Stimulated activated CD8-positive, alpha-beta memory T cell treated with anti-CD3 and anti-CD28 coated beads, Interleukin-4, amount 100 ng/mL, for 4 hours (primary cell): ENCODE results near the gene ASAP3.
"Not testable (repeated sequence)": the region's sequence is repeated elsewhere in the genome, so short reads cannot be mapped to it uniquely, and the experiment has no call there.

ENCODE experiments used
- DNase-seq, 2 donors: peaks; one replicate each; pipeline ENCODE4 v3.0.0-alpha.2; 2020; ENCODE audit warnings: low read depth in 2 of 2, low spot score in 1 of 2

Gene ASAP3

GRCh38 chr1:23515905-23516304 lies 31.9 kb upstream of the ASAP3 start:
- DNase-seq, result no peak

- DNase-seq, result no peak
Measured at GRCh38 chr1:23514111-23514679, 30.2 kb upstream of the ASAP3 start.

GRCh38 chr1:23509896-23510295 lies 25.9 kb upstream of the ASAP3 start:
- DNase-seq, result no peak

DNA sequence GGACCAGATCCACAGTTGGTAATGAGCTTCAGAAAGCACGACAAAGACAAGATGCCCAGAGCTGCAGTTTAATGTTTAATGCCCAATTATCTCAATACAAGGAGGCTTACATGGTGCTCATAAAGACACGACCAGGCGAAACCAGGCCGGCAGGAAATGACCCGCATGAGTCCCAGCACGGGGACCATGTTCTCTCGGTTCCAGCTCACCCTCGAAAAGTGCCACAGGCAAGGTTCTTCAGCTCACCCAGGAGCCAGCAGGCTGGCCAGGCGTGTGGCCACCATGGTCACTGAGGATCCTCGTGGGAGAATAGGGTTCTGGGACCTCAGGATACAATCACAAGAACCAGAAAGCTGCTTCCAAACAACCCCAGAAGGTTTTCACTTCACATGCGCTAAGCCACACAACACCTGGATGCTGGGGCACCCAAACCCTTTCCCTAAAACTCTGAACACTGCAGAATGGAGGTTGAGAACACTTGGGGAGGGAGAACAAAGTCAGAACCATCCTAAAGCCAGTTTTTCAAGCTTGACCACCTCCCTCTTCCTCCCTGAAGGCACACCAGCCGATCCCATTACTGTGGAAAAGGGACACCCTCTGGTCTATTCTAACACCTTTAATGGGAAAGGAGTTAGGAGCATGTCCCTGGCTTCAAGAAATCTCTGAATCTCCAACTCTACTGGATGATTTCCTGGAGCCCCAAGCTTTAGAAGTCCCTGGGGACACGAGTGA lies 22.6 kb upstream of the ASAP3 start:
- no peak for DNase-seq

- no peak for DNase-seq
Measured at GRCh38 chr1:23505851-23506250, 21.9 kb upstream of the ASAP3 start.

GRCh38 chr1:23504156-23504555 lies 20.2 kb upstream of the ASAP3 start:
- DNase-seq, result not testable (repeated sequence)

GRCh38 chr1:23502951-23503350 lies 19.0 kb upstream of the ASAP3 start:
- DNase-seq, result no peak

DNA sequence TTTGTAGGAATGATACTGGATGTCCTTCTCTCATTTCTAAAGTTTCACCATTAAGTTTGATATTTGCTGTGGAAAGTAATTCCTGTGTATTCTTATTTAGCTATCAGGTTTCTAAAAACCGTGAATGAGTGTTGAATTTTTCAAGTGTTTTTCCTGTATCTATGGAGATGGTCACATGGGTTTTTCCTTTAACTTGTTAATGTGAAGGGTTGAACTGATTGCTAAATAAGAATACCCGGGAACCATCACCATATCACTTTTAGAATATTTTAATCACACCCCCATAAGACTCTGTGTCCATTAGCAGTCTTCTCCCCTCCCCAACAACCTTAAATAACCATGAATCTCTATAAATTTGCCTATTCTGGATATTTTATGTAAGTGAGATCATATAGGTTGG lies 16.5 kb upstream of the ASAP3 start:
- no peak for DNase-seq

DNA sequence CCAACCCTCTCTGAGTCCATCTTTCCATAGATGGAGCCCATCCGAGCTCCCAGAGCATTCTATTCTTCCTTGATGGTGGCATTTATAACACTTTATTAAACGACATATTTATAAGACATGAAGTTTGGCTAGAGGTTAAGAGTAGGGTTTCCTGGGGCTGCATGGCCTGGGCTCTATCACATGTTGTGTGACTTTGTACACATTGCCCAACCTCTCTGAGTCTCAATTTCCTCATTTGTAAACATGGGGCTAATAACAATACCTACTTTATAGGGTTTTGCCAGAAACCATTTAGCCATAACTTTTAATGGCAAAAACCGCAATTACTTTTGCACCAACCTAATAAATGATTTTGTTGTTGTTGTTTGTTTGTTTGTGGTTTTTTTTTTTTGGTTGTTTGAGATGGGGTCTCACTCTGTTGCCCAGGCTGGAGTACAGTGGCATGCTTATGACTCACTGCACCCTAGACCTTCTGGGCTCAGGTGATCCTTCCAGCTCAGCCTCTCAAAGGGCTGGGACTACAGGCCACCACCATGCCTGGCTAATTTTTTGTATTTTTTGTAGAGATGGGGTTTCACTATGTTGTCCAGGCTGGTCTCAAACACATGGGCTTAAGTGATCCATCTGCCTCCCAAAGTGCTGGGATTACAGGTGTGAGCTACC lies 13.9 kb upstream of the ASAP3 start:
- DNase-seq, result no peak

DNA sequence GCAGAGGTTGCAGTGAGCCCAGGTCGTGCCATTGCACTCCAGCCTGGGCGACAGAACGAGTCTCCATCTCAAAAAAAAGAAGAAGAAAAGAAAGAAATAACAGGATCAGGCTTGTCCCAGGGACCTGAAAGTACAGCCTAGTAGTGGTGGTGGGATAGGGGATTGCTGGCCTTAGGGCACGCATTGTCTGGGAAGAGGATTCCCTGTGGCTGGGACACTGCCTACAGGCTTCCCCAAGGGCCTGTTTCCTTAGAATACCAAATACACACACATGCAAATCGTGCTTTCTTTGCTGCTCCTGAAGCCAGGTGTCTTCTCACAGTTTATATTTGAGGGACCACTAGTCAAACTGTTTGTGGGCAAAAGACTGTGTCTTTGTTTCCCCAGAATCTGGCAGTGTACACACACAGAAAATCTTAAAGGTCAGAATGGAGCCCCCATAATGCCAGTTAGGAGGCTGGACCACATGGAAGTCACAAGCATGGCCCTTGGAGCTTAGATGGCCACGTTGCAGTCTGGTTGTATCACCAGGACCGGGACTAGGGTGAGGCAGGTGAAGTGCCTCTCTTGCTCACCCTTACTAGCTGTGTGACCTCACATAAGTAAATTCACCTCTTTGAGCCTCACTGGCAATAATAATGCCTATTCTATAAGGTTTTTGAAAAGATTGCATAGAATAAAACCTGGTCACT lies 12.7 kb upstream of the ASAP3 start:
- DNase-seq, result no peak

DNA sequence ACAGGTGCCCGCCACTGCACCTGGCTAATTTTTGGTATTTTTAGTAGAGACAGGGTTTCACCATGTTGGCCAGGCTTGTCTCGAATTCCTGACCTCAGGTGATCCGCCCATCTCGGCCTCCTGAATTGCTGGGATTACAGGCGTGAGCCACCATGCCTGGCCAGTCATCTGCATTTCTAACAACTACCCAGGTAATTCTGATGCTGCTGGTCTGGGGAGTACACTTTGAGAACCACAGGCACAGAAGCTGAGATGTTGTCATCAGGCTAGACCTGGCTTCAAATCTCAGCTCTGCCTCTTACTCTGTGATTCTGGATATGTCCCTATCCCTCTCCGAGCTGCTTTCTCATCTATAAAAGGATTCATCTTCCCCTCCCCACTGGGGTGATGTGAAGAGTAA lies 10.9 kb upstream of the ASAP3 start:
- not testable (repeated sequence) for DNase-seq

- DNase-seq, result not testable (repeated sequence)
Measured at GRCh38 chr1:23492776-23493175, 8.8 kb upstream of the ASAP3 start.

DNA sequence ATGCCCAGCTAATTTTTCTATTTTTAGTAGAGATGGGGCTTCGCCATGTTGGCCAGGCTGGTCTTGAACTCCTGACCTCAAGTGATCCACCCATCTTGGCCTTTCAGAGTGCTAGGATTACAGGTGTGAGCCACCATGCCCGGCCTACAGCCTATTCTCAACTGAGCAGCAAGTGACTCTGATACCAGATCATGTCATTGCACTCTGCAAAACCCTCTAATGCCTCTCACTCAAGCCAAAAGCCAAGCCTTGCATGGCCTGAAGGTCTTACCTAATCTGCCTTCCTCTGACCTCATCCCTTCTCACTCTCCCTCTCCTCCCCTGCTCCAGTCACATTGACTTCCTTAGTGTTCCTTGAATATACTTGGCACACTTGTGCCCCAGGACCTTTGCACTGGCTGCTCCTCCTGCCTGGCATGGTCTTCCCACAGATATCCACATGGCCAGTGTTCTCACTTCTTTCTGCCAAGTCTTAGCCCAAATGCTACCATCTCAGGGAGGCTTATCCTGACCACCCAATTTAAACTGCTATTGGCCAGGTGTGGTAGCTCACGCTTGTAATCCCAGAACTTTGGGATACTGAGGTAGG lies 8.2 kb upstream of the ASAP3 start:
- DNase-seq, result no peak

DNA sequence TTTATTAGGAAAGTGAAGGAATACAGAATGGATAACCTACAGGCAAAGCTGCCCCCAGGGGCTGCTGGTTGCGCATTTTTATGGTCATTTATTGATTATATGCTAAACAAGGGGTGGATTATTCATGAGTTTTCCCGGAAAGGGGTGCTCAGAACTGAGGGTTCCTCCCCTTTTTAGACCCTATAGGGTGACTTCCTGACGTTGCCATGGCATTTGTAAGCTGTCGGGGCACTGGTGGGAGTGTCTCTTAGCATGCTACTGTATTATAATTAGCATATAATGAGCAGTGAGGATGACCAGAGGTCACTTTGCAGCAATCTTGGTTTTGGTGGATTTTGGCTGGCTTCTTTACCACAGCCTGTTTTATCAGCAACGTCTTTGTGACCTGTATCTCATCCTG lies 5.9 kb upstream of the ASAP3 start:
- DNase-seq, result no peak

GRCh38 chr1:23485002-23485332 lies 988 bp upstream of the ASAP3 start:
- DNase-seq, result no peak

- peak; percentile 79 to 82 for DNase-seq
Measured at GRCh38 chr1:23484253-23485001, 448 bp upstream of the ASAP3 start.

GRCh38 chr1:23481904-23482303 lies 2.1 kb downstream of the ASAP3 start:
- no peak for DNase-seq

DNA sequence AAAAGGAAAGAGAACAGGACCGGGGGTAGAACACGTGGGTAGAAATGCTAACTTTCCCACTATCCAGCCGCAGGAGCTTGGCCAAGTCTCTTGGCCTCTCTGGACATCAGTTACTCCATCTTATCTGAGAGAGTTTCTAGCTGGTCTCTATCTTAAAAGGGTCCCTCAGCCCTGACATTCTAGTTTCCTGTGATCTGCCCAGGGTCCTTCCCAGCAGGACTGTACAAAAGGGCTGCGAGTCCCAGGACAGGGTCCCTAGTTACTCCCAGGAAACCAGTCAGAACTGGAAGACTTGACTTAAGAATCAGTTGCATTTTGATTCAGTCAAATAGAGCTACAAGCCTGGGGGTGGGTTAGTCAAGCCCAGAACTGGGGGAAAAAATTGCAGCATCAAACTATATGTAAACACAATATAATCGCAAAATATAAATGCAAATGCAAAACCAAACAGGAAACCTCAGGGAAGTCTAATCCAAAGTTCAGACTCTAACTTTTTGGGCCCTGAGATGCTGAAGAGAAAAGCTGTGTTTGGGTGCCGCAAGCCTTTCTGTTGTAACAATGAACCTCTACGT lies 2.9 kb downstream of the ASAP3 start:
- DNase-seq, result no peak

DNA sequence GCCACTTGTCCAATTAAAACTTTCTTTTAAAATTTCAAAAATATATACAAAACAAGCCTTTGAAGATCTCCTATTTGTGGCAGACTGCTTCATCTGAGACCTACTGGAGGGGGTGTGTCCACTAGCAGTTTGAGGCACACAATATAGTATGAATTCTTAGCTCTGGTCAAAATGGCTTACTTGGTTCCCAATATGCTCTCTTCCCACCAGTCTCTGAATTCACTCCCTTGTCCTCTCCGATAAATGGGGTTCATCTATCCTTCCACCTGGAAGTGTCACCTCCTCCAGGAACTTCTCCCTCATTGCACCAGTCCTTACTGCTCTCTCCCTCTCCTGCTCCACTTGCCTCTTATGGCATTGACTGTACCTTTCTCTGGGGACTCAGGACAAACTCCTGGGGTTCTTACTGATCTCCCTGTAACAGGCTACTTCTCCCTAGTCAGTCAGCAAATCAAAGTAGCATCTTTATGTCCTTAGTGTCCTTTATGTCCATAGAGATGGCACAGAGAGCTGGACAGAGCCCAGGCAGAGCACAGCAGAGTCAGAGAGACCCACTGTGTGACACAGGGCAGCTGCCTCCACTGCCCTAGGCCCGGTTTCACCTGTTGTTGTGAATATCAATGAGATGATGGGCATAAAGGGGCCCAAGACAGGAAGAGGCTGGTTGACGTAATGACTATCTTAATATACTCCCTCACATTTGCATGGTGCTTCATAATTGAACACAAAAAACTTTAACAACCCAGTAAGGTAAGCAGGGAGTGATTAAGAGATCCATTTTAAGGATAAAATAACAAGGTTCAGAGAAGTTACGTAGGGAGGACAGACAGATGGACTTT lies 3.6 kb downstream of the ASAP3 start:
- no peak for DNase-seq

GRCh38 chr1:23479666-23479941 lies 4.4 kb downstream of the ASAP3 start:
- DNase-seq, result no peak
